CD14-positive monocyte (primary cell): ENCODE data around the gene CEP20. TPM values are rescaled to one million over a fixed set of nuclear protein-coding genes. Genes with fewer than 3 reads are reported as not detected.
"Not testable (repeated sequence)": the region's sequence is repeated elsewhere in the genome, so short reads cannot be mapped to it uniquely, and the experiment has no call there.

ENCODE experiments used
- DNase-seq, 3 donors: peaks; one replicate each; pipeline ENCODE4 v3.0.0-alpha.2; 2011 to 2022
- H2AFZ ChIP-seq: 2 replicates; pipeline ENCODE4 v1.6.0; 2012; ENCODE audit warnings: mild to moderate bottlenecking, low read depth, low read length, inconsistent platforms; ENCODE audit not compliant: insufficient read depth, poor library complexity, severe bottlenecking
- H3K27ac ChIP-seq, 2 donors: 1 replicate in 1 of 2; 2 replicates in 1 of 2; pipeline ENCODE4 v1.5.1; 2012 to 2013; ENCODE audit warnings: low read length in 2 of 2, control low read depth in 1 of 2, inconsistent platforms in 1 of 2, low read depth in 1 of 2, mild to moderate bottlenecking in 1 of 2
- H3K27me3 ChIP-seq, 2 donors: one replicate each; pipeline versions ENCODE4 v1.6.0 to v1.6.1; 2011 to 2013; ENCODE audit warnings: low read length in 2 of 2; ENCODE audit not compliant: control insufficient read depth in 2 of 2, insufficient read depth in 2 of 2
- H3K36me3 ChIP-seq, 2 donors: replicated peaks in 1 of 2; 1 replicate in 1 of 2; 2 replicates in 1 of 2; pipeline versions ENCODE4 v1.5.1 to v1.6.1; 2012 to 2013; ENCODE audit warnings: low read length in 2 of 2, control low read depth in 1 of 2, inconsistent platforms in 1 of 2, mild to moderate bottlenecking in 1 of 2; ENCODE audit not compliant: insufficient read depth in 2 of 2, control insufficient read depth in 1 of 2
- H3K4me1 ChIP-seq, 2 donors: 1 replicate in 1 of 2; 2 replicates in 1 of 2; pipeline versions ENCODE4 v1.5.1 to v1.6.1; 2012 to 2013; ENCODE audit warnings: low read length in 2 of 2, control low read depth in 1 of 2, inconsistent platforms in 1 of 2, mild to moderate bottlenecking in 1 of 2, moderate library complexity in 1 of 2; ENCODE audit not compliant: insufficient read depth in 2 of 2, control insufficient read depth in 1 of 2
- H3K4me2 ChIP-seq: replicated peaks from 2 replicates; pipeline ENCODE3; 2012; ENCODE audit warnings: low read length, moderate library complexity, mild to moderate bottlenecking; ENCODE audit not compliant: poor library complexity, severe bottlenecking; ENCODE audit errors: extremely low read depth
- H3K4me3 ChIP-seq, 3 experiments: fragments of 200-600 bp in 1 of 3; sonication (generic) in 1 of 3; replicated peaks in 1 of 3; 1 replicate in 2 of 3; 2 replicates in 1 of 3; pipeline ENCODE4 v1.5.1; 2011 to 2013; ENCODE audit warnings: low read length in 3 of 3, mild to moderate bottlenecking in 3 of 3, control low read depth in 2 of 3, low read depth in 2 of 3, inconsistent platforms in 1 of 3, moderate library complexity in 1 of 3
- H3K79me2 ChIP-seq: 2 replicates; pipeline ENCODE4 v1.6.0; 2012; ENCODE audit warnings: mild to moderate bottlenecking, control low read depth, inconsistent platforms, low read length, moderate library complexity; ENCODE audit not compliant: insufficient read depth
- H3K9ac ChIP-seq: 2 replicates; pipeline ENCODE4 v1.6.0; 2017; ENCODE audit warnings: low read length, mild to moderate bottlenecking; ENCODE audit not compliant: insufficient read depth, poor library complexity, severe bottlenecking
- H3K9me3 ChIP-seq, 2 donors: replicated peaks in 1 of 2; 1 replicate in 1 of 2; 2 replicates in 1 of 2; pipeline versions ENCODE4 v1.5.1 to v1.6.1; 2012 to 2013; ENCODE audit warnings: low read length in 2 of 2, control low read depth in 1 of 2; ENCODE audit not compliant: control insufficient read depth in 1 of 2, insufficient read depth in 1 of 2
- H4K20me1 ChIP-seq: 2 replicates; pipeline ENCODE4 v1.6.0; 2012; ENCODE audit warnings: mild to moderate bottlenecking, low read length, control low read depth, moderate library complexity; ENCODE audit not compliant: insufficient read depth
- H3K27ac Mint-ChIP-seq, 7 donors: one replicate each; pipeline ENCODE4 v1.8.0; 2020; ENCODE audit warnings: mild to moderate bottlenecking in 7 of 7, mixed read lengths in 7 of 7, moderate library complexity in 6 of 7, inconsistent platforms in 2 of 7
- H3K27me3 Mint-ChIP-seq, 3 donors: one replicate each; pipeline ENCODE4 v1.8.0; 2021 to 2022; ENCODE audit warnings: low read depth in 3 of 3, mild to moderate bottlenecking in 3 of 3, mixed read lengths in 3 of 3, moderate library complexity in 3 of 3, inconsistent platforms in 1 of 3
- H3K36me3 Mint-ChIP-seq, 2 donors: one replicate each; pipeline ENCODE4 v1.8.0; 2020; ENCODE audit warnings: mixed read lengths in 2 of 2, inconsistent platforms in 1 of 2, mild to moderate bottlenecking in 1 of 2
- H3K4me1 Mint-ChIP-seq: one replicate; pipeline ENCODE4 v1.8.0; 2020; ENCODE audit warnings: mild to moderate bottlenecking, mixed read lengths
- H3K4me3 Mint-ChIP-seq, 2 donors: one replicate each; pipeline ENCODE4 v1.8.0; 2020; ENCODE audit warnings: mild to moderate bottlenecking in 2 of 2, mixed read lengths in 2 of 2, moderate library complexity in 1 of 2
- H3K9me3 Mint-ChIP-seq, 7 donors: one replicate each; pipeline ENCODE4 v1.8.0; 2020 to 2022; ENCODE audit warnings: mixed read lengths in 7 of 7, mild to moderate bottlenecking in 6 of 7, moderate library complexity in 6 of 7, inconsistent platforms in 2 of 7
- WGBS: methylation state at CpG from one replicate; pipeline ENCODE4 v1.1.5; 2013; ENCODE audit warnings: missing lambda C conversion rate; ENCODE audit not compliant: insufficient coverage; 5-methylcytosine and 5-hydroxymethylcytosine counted together
- intact Hi-C, 2 donors: fragments of 100-400 bp; cut with micrococcal nuclease; formaldehyde crosslinking; loops; one replicate each; pipeline versions ENCODE4 v1.15.0 to v1.15.1; 2023
- polyA plus RNA-seq, 3 donors: library from polyadenylated mRNA; depleted of rRNA in 1 of 3; unstranded in 2 of 3; stranded (reverse) in 1 of 3; fragments of 300-500 nt in 2 of 3; fragments of >200 nt in 1 of 3; fragmentation: Illumina TruSeq in 2 of 3; gene quantifications; 1 replicate in 2 of 3; 2 replicates in 1 of 3; pipeline ENCODE4 v1.2.3, GENCODE V29; 2012 to 2021
- TF ChIP-seq, protein P1 (sequence below): fragments of 200-600 bp; IDR thresholded peaks from one replicate; pipeline ENCODE4 v1.8.0; 2022; ENCODE audit warnings: antibody characterized with exemption, mild to moderate bottlenecking

Gene CEP20
- polyA plus RNA-seq, 3 donors: 11.6 to 27.3 (median 24.7) TPM

DNA sequence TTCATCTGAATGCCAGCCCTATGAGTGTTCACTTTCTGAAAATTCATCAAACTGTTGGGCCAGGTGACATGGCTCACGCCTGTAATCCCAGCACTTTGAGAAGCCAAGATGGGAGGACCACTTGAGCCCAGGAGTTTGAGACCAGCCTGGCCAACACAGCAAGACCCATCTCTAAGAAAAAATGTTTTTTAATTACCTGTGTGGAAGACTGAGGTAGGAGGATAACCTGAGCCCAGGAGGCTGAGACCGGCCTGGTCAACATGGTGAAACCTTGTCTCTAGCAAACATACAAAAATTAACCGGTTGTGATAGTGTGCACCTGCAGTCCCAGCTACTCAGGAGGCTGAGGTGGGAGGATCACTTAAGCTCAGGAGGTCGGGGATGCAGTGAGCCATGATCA lies 41.9 kb downstream of the CEP20 start:
- Histone ChIP-seq H3K9ac (no peak overlapping the region), H3K4me3 (no peak overlapping the region), H3K9me3 (no peaks in the 10 kb centered on the region), H4K20me1 (no peaks in the 10 kb centered on the region), H3K79me2 (no peaks in the 10 kb centered on the region), H3K4me1 (no peaks in the 10 kb centered on the region), H2AFZ (no peak overlapping the region), H3K27me3 (no peaks in the 10 kb centered on the region), H3K36me3 (no peaks in the 10 kb centered on the region), H3K27ac (no peak overlapping the region), H3K4me2 (no peak overlapping the region)
- no peak overlapping the region for H3K27ac Mint-ChIP-seq
- intact Hi-C loops: no loop called here
- H3K27me3 Mint-ChIP-seq: peaks cover 2 to 10% (median 6%) of the 10 kb centered on the region in 3 donors
- no peak for DNase-seq
- WGBS: 100% methylated on average over 1 of the region's 4 CpGs
- H3K9me3 Mint-ChIP-seq: no peaks in the 10 kb centered on the region
- H3K4me1 Mint-ChIP-seq: no peaks in the 10 kb centered on the region
- TF ChIP-seq, protein P1, sequence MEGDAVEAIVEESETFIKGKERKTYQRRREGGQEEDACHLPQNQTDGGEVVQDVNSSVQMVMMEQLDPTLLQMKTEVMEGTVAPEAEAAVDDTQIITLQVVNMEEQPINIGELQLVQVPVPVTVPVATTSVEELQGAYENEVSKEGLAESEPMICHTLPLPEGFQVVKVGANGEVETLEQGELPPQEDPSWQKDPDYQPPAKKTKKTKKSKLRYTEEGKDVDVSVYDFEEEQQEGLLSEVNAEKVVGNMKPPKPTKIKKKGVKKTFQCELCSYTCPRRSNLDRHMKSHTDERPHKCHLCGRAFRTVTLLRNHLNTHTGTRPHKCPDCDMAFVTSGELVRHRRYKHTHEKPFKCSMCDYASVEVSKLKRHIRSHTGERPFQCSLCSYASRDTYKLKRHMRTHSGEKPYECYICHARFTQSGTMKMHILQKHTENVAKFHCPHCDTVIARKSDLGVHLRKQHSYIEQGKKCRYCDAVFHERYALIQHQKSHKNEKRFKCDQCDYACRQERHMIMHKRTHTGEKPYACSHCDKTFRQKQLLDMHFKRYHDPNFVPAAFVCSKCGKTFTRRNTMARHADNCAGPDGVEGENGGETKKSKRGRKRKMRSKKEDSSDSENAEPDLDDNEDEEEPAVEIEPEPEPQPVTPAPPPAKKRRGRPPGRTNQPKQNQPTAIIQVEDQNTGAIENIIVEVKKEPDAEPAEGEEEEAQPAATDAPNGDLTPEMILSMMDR: no peak
- no peak overlapping the region for H3K4me3 Mint-ChIP-seq
- H3K36me3 Mint-ChIP-seq: no peaks in the 10 kb centered on the region

DNA sequence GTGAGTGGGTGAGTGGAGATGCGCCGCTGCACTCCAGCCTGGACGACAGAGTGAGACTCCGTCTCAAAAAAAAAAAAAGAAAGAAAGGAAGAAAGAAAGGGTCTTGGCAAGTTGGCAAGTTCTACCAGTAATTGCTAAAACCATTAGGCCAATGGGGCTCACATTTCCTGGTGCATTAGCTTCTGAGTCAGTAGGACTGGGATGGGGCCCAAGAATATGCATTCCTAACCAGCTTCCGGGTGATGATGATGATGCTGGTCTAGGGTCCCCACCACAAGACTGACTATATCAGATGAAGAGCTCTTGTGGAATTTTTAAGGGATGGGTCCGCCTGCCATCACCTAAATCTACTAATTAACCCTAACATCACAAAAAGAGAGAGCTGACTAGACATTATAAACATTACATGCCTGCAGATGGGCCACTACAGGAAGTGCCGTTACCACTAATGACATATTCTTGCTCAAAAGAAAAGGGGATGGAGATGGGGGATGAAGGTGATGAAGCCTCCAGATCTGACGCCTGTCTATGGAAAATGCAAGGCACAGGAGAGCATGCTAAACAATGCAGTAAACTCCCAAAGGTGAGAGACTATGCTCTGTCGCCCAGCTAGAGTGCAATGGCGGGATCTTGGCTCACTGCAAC lies 44.6 kb downstream of the CEP20 start:
- TF ChIP-seq, protein P1: no peak
- H3K36me3 Mint-ChIP-seq: no peaks in the 10 kb centered on the region
- H3K79me2 ChIP-seq: no peaks in the 10 kb centered on the region

DNA sequence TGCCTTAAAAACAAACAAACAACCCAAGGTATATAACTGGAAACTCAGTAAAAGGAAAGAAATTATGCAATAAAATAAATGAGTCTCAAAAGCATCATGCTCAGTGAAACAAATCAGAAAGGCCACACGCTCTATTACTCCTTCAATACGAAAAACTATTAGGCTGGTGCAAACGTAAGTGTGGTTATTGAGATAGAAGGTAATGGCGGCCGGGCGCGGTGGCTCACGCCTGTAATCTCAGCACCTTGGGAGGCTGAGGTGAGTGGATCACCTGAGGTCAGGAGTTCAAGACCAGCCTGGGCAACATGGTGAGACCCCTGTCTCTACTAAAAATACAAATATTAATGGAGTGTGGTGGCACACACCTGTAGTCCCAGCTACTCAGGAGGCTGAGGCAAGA lies 49.2 kb downstream of the CEP20 start:
- H3K27ac Mint-ChIP-seq, DNase-seq, intact Hi-C loops, H3K27ac ChIP-seq, H2AFZ ChIP-seq, H3K36me3 Mint-ChIP-seq, H4K20me1 ChIP-seq, H3K4me3 ChIP-seq, H3K9me3 Mint-ChIP-seq, H3K9ac ChIP-seq, H3K9me3 ChIP-seq, H3K27me3 Mint-ChIP-seq, H3K36me3 ChIP-seq, H3K79me2 ChIP-seq, H3K27me3 ChIP-seq, H3K4me3 Mint-ChIP-seq, H3K4me2 ChIP-seq: not testable (repeated sequence)
- WGBS: no CpG with 5 or more reads among the region's 8 CpGs
- H3K4me1 Mint-ChIP-seq: peaks cover 13% of the 10 kb centered on the region
- peaks cover 12 to 14% of the 10 kb centered on the region in 2 donors for H3K4me1 ChIP-seq

More for the DNA sequence above, 44.6 kb downstream of the CEP20 start:
- Histone ChIP-seq H3K27ac (no peak overlapping the region), H3K4me3 (no peak overlapping the region), H3K4me2 (no peak overlapping the region), H4K20me1 (no peaks in the 10 kb centered on the region), H3K27me3 (no peaks in the 10 kb centered on the region), H3K36me3 (no peaks in the 10 kb centered on the region), H2AFZ (no peak overlapping the region), H3K4me1 (no peaks in the 10 kb centered on the region), H3K9ac (no peak overlapping the region), H3K9me3 (no peaks in the 10 kb centered on the region)
- Mint-ChIP-seq H3K4me1 (no peaks in the 10 kb centered on the region), H3K27me3 (peaks cover 2 to 5% (median 3%) of the 10 kb centered on the region in 3 donors), H3K27ac (no peak overlapping the region), H3K4me3 (no peak overlapping the region), H3K9me3 (no peaks in the 10 kb centered on the region)
- WGBS: 92% methylated on average over 3 of the region's 10 CpGs
- intact Hi-C loops: no loop called here
- DNase-seq: no peak
